Left colon (tissue), 2 donors: ENCODE measurements around the gene KLRD1. TPM values are rescaled to one million over a fixed set of nuclear protein-coding genes. Genes with fewer than 3 reads are reported as not detected.
"Not testable (repeated sequence)": the region's sequence is repeated elsewhere in the genome, so short reads cannot be mapped to it uniquely, and the experiment has no call there.

Experiments
- ATAC-seq: fragments of 200-7000 bp; cut with Tn5 transposase; one replicate; pipeline ENCODE4 v1.9.1; 2020; ENCODE audit warnings: mild to moderate bottlenecking, moderate library complexity
- DNase-seq, 2 donors: peaks; one replicate each; pipeline ENCODE4 v3.0.0-alpha.2; 2020
- intact Hi-C, 2 donors: fragments of 100-400 bp; cut with DNase I in 1 of 2; cut with micrococcal nuclease in 1 of 2; formaldehyde crosslinking; loops; one replicate each; pipeline versions ENCODE4 v1.11.2 to v1.14.0; 2022; cut with DNase I, micrococcal nuclease
- total RNA-seq, 2 donors: library from RNA; stranded (reverse); fragmentation: NEBNext Ultra II Directional; extraction: Animal tissue kit (Norgen Biotek cat#: 25700); gene quantifications; one replicate each; pipeline ENCODE4 v1.2.1, GENCODE V29; 2021
- donor health status: DM: no; HTN: no; CAD: no.
- donor health status: DM: yes; HTN: yes; CAD: no.

Gene KLRD1
- total RNA-seq, 2 donors from 2014 or later = 0.87 to 2.7 TPM

DNA sequence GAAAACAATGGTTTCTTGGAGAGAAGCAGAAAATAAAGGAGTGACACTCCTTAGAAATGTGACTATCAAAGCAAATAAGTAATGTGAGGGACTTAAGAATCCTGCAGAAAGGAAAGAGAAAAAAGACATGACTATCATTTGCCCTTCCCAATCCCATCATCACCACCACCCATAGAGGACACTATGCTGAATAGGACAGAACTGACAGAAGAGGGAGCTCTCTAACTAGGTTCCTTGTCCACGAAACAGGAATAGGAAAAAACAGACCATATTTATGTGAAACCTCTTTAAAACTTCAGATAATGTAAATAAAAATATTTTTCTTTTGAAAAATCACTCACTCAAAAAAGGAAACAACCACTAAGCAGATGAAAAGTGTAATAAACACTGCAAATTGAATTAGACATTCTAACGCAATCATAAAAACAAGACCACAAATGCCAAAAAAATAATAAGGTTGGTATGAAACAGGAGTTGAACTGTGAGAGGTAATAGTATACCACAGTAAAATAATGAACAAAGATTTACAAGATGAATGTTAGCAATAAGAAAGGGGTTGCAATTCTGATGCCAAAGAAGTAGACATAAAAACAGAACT is 24.1 kb downstream of the KLRD1 start:
- DNase-seq = no peak
- intact Hi-C loops = loop anchor here (2.0 to 5.0 kb wide), 2 partner anchors 226 to 231 kb away; no protein-coding TSS in a partner anchor
- ATAC-seq = peak; percentile 83

DNA sequence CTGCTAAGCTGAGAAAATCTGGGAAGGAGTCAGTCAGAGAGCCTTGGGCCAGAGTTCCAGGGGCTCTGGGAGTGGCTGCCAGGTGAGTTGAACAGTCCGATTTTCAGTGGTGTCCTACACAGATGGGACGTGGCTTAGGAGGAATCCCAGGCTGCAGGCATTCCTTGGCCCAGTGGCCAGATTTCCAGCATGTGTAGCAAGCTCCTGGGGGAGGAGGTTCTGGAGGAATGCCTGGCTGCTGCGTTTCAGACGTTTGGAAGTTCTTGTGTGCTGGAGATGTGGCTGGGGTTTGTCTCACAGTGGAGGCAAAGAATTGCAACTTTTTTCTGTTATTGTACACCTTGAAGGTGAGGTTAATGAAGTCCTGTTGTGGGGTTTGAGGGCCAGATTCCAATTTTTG is 28.5 kb downstream of the KLRD1 start:
- intact Hi-C loops, DNase-seq, ATAC-seq: not testable (repeated sequence)

DNA sequence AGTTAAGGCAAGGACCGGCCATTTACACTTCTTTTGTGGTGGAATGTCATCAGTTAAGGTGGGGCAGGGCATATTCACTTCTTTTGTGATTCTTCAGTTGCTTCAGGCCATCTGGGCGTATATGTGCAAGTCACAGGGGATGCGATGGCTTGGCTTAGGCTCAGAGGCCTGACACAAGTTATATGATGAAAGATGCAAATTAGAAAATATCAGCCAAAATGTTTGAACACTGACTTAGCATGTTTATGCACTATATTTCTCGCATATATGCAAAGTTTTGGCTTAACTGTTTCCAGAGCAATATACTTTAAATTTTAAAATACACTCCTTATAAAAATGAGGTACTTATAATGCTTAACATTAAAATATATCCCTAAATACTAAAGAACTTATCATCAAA is 30.8 kb downstream of the KLRD1 start:
- ATAC-seq, DNase-seq, intact Hi-C loops: not testable (repeated sequence)

GRCh38 chr12:10339053-10339840 is 31.6 kb downstream of the KLRD1 start:
- ATAC-seq (no peak), DNase-seq (no peak)
- intact Hi-C loops = no loop called here

DNA sequence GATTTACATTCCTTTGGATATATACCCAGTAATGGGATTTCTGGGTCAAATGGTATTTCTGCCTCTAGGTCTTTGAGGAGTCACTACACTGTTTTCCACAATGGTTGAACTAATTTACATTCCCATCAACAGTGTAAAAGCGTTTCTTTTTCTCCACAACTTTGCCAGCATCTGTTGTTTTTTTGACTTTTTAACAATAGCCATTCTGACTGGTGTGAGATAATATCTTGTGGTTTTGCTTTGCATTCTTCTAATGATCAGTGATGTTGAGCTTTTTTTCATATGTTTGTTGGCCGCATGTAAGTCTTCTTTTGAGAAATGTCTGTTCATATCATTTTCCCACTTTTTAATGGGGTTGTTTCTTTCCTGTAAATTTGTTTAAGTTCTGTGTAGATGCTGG is 33.3 kb downstream of the KLRD1 start:
- intact Hi-C loops, DNase-seq, ATAC-seq: not testable (repeated sequence)

DNA sequence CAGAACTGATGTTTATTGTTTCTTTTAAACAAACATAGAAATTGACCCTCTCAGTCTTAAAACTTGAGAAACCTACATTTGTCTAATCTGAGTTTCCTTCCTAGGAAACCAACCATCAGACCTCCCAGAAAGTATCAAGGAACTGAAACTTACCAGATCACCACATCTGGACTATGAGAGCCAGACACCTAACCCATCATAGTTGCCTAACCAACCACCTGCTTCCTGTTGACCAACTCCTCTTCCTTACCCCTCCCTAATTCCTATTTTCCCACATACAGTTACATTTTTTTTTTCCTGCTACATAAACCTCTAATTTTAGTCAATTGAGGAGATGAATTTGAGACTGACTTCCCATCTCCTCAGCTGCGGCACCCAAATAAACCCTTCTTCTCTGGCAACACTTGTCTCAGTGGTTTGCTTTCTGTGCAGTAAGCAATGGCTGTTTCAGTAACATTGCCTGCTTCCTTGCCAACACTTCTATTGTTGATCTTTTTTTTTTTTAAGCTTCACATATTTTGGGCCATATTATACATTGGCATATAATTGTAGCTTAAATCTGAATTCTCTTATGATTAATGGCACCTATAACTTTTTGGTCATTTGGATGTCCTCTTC is 34.3 kb downstream of the KLRD1 start:
- intact Hi-C loops = no loop called here
- ATAC-seq = no peak

GRCh38 chr12:10351457-10351856 is 43.8 kb downstream of the KLRD1 start:
- ATAC-seq, DNase-seq, intact Hi-C loops: not testable (repeated sequence)

More for the DNA sequence above, 34.3 kb downstream of the KLRD1 start:
- DNase-seq = no peak

DNA sequence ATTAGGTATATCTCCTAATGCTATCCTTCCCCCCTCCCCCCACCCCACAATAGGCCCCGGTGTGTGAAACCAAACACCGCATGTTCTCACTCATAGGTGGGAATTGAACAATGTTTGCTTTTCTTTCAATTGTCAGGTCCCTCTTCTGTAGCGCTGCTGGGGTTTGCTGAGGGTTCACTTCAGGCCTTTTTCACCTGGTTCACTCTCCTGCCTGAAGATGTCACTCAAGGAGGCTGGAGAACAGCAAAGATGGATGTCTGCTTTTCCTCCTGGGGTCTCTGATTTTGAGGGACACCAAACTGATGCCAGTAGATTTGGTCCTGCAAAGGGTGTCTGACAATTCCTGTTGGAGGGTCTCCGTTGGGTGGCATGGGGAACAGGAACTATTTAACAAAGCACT is 46.4 kb downstream of the KLRD1 start:
- intact Hi-C loops = no loop called here
- DNase-seq = no peak
- no peak for ATAC-seq

DNA sequence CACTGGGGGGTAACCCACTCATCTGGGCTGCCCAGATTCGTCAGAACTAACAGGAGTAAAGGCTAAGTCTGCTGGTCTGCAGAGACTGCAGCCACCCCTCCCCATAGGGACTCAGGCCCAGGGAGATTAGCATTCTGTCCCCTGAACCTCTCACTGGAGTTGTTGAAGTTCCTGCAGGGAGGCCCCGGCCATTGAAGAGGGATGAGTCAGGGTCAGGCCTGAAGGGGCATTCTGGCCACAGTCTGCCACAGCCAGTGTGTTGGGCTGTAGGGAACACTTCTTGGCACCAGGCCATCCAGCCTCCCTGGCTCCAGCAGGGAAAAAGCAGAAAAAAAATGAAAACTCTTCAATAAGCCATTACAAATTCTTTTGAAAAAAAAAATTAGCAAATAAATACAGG is 46.8 kb downstream of the KLRD1 start:
- intact Hi-C loops = no loop called here
- ATAC-seq (no peak), DNase-seq (no peak)

DNA sequence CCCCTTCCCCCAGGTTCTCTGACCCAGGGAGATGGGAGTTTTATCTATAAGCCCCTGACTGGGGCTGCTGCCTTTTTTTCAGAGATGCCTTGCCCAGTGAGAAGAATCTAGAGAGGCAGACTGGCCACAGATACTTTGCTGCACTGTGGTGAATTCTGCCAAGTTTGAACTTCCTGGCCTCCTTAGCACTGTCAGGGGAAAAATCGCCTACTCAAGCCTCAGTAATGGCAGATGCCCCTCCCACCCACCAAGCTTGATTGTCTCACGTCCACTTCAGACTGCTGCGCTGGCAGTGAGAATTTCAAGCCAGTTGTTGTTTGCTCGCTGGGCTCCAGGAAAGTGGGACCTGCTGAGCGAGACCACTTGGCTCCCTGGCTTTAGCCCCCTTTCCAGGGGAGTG is 50.5 kb downstream of the KLRD1 start:
- no peak for ATAC-seq
- DNase-seq = no peak
- intact Hi-C loops = no loop called here

- intact Hi-C loops = no loop called here
- no peak for DNase-seq
- no peak for ATAC-seq
Measured at GRCh38 chr12:10358969-10359368, 51.3 kb downstream of the KLRD1 start.

- intact Hi-C loops = no loop called here
- DNase-seq (no peak), ATAC-seq (no peak)
Measured at GRCh38 chr12:10361084-10361483, 53.4 kb downstream of the KLRD1 start.

- intact Hi-C loops = no loop called here
- ATAC-seq = no peak
Measured at GRCh38 chr12:10361622-10362021, 54.0 kb downstream of the KLRD1 start.

GRCh38 chr12:10362325-10362724 is 54.7 kb downstream of the KLRD1 start:
- DNase-seq (no peak), ATAC-seq (no peak)
- intact Hi-C loops = no loop called here

More at GRCh38 chr12:10361622-10362021, 54.0 kb downstream of the KLRD1 start:
- DNase-seq = no peak

- intact Hi-C loops = no loop called here
- DNase-seq (no peak), ATAC-seq (no peak)
Measured at GRCh38 chr12:10362828-10363657, 55.4 kb downstream of the KLRD1 start.

DNA sequence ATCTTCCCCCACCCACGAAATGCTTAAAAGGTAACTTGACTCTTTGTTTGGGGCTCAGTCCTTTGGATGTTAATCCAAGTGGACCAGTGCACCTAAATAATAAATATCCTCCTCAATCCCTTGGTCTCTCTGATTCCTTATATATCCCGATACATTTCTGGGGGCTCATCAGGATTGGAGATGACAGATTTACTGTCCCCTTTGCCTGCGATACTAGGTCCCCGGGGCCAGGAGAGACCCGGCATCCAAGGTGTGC is 55.9 kb downstream of the KLRD1 start:
- ATAC-seq (no peak), DNase-seq (no peak)
- intact Hi-C loops = no loop called here

- intact Hi-C loops = no loop called here
- ATAC-seq (peak; percentile 65), DNase-seq (peak; percentile 47 to 62)
Measured at GRCh38 chr12:10363914-10364814, 56.5 kb downstream of the KLRD1 start.

DNA sequence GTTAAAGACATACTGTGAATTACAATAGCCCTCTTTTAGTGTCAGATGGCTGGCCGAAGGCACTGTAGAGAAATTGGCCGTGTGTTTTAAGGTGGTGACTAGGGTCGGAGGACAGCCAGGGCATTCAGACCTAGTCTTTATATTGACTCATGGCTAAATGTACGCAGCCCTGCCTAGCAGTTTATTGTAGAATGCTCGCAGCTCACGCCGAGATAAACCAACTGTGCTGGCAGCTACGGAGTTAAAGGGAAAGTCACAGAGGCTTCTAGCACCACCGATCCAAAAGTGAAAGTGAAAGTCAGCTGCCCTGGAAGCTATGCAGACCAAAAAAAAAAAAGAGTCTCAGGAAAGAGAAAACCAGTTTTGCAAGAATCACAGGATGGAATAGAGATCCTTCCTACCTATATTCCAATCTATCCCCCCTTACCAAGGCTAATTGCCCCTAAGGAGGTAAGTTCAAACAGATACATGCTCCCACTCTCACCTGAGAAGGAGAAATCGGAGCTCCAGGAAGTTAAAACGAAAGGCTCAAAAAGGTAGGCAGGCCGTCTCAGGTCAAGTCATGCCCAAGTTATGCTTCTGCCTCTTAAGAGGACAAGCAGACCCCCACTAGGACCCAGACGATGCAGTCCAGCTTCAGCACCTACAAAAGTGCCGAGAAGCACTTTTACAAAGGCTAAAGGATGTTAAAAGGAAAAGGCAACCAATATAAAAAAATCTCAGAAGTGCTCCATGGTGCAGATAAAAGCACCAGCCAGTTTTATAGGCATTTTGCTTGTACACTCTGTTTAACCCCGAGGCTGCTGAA is 57.3 kb downstream of the KLRD1 start:
- ATAC-seq (peak; percentile 75), DNase-seq (peak; percentile 64 to 82)
- intact Hi-C loops = no loop called here
